ENCODE measurements around the gene UBE2R2. TPM values are rescaled to one million over a fixed set of nuclear protein-coding genes. Genes with fewer than 3 reads are reported as not detected.

Gene UBE2R2
- polyA plus RNA-seq, 1 experiment, result 18.3 TPM

DNA sequence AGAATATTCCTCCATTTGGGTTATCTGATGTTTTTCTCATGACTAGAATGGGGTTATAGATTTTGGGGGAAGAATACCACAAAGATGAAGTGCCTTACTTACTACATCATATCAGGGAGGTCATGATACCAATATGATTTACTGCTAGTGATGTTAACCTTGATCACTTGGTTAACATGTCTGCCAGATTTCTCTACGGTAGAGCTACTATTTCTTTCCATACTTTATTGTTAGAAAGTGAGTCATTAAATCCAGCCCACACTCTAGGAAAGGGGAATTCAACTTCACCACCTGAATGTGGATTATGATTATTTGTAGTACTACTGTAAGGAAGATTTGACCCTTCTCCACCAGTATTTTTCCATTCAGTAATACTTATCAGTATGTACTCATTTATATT, 64.7 kb downstream of the UBE2R2 start:
- H3K36me3 ChIP-seq (ENCODE audit: control insufficient read depth, insufficient read depth, low read length), result no peaks in the 10 kb centered on the region
- TF ChIP-seq, protein P1, sequence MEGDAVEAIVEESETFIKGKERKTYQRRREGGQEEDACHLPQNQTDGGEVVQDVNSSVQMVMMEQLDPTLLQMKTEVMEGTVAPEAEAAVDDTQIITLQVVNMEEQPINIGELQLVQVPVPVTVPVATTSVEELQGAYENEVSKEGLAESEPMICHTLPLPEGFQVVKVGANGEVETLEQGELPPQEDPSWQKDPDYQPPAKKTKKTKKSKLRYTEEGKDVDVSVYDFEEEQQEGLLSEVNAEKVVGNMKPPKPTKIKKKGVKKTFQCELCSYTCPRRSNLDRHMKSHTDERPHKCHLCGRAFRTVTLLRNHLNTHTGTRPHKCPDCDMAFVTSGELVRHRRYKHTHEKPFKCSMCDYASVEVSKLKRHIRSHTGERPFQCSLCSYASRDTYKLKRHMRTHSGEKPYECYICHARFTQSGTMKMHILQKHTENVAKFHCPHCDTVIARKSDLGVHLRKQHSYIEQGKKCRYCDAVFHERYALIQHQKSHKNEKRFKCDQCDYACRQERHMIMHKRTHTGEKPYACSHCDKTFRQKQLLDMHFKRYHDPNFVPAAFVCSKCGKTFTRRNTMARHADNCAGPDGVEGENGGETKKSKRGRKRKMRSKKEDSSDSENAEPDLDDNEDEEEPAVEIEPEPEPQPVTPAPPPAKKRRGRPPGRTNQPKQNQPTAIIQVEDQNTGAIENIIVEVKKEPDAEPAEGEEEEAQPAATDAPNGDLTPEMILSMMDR (IDR thresholded peaks at IDR 0.05; ENCODE audit: insufficient read depth, low read depth, low read length), result no peak
- ChIA-PET POLR2A (no interaction called here), CTCF (interaction anchor here (0.6 to 3.1 kb wide), 2 partner anchors 68 to 533 kb away, joined by 3 to 9 read pairs; no protein-coding TSS in a partner anchor)
- H3K27me3 ChIP-seq (ENCODE audit: control insufficient read depth, insufficient read depth, low read length), result no peaks in the 10 kb centered on the region
- DNase-seq (ENCODE audit: low read depth), result no peak
- no peak overlapping the region for H3K4me3 ChIP-seq (ENCODE audit: low read depth, low read length)

DNA sequence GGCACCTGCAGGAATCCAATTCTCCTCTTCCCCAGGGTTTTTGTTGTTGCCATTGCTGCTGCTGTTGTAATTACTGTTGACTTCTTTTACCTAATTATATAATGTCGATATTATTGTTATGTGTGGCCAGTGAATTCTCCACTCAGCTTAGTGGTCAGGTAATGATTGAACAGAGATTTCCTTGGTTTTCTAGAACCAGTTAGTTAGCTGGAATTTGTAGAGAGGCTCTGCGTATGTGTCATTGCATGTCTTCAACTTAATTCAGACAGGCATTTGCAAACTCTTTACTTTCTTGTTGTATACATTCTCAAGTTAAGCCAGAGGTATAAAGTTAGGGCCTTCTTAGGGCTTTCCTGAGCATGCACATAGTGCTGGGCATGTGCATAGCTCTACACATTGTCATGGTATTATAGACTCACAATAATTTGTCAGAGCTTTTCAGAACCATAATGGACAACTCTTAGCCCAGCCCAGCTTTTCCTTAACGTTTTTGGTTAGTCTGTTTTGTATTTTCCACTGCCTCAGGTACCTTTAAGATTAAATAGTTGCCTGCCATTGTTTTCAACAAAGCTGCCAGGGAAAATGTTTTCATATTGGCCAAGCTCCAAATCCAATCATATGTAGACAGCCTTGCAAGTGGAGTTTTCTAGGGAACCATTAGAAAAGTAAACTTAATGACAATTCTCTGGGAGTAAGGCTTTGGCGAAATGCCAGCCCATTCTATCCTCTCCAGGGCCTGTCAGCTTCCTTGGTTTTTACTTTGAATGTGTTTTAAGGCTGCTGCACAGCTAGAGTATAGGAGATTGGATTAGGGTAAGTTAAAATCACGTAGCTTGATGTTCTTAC, 68.1 kb downstream of the UBE2R2 start:
- Histone ChIP-seq H3K27me3 (ENCODE audit: control insufficient read depth, insufficient read depth, low read length) (no peaks in the 10 kb centered on the region), H3K4me3 (ENCODE audit: low read depth, low read length) (no peak overlapping the region), H3K36me3 (ENCODE audit: control insufficient read depth, insufficient read depth, low read length) (no peaks in the 10 kb centered on the region; the same call in 1 of the 2 replicates)
- TF ChIP-seq, protein P1 (IDR thresholded peaks at IDR 0.05; ENCODE audit: insufficient read depth, low read depth, low read length), result no peak
- ChIA-PET CTCF (interaction anchor here (1.2 kb wide), 1 partner anchor 26 kb away, joined by 3 read pairs; no protein-coding TSS in a partner anchor), POLR2A (interaction anchor here (0.5 kb wide), 1 partner anchor 45 kb away, joined by 5 read pairs; no protein-coding TSS in a partner anchor)
- no peak for DNase-seq (ENCODE audit: low read depth)

DNA sequence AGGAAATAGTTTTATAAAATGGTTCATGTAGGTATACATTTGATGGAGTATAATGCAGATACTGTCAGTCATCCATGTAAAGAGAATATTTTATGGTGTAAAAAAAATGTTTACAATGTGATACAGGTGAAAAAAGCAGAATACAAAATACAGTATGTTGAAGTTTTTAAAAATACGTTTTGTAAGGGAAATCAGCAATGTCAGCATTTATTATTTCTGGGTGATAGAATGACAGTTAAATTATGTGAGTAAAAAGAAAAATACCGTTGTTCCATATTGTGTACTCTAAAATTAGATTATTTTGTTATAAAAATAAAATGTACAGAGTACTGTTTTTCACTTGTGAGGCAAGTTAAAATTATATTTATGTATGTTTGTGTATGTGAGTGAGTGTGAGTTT, 69.0 kb downstream of the UBE2R2 start:
- no peak for DNase-seq (ENCODE audit: low read depth)
- no peaks in the 10 kb centered on the region for H3K27me3 ChIP-seq (ENCODE audit: control insufficient read depth, insufficient read depth, low read length)
- ChIA-PET POLR2A (no interaction called here), CTCF (no interaction called here)
- TF ChIP-seq, protein P1 (IDR thresholded peaks at IDR 0.05; ENCODE audit: insufficient read depth, low read depth, low read length), result no peak
- H3K4me3 ChIP-seq (ENCODE audit: low read depth, low read length), result no peak overlapping the region
- no peaks in the 10 kb centered on the region; the same call in 1 of the 2 replicates for H3K36me3 ChIP-seq (ENCODE audit: control insufficient read depth, insufficient read depth, low read length)

DNA sequence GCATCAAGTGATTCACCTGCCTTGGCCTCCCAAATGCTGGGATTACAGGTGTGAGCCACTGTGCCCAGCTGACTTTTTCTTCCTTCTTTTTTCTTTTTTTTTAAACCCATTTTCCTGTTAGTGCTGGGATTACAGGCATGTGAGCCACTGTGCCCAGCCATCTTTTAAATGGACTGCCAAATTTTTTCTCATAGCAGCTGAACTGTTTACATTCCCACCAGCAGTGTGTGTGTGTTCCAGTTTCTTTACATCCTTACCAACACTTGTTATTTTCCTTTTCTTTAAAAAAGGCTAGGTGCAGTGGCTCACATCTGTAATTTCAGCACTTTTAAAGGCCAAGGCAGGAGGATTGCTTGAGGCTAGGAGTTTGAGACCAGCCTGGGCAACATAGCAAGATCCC, 76.9 kb downstream of the UBE2R2 start:
- Histone ChIP-seq H3K36me3 (ENCODE audit: control insufficient read depth, insufficient read depth, low read length) (no peaks in the 10 kb centered on the region; the same call in 1 of the 2 replicates), H3K4me3 (ENCODE audit: low read depth, low read length) (no peak overlapping the region), H3K27me3 (ENCODE audit: control insufficient read depth, insufficient read depth, low read length) (no peaks in the 10 kb centered on the region)
- ChIA-PET CTCF (no interaction called here), POLR2A (no interaction called here)
- TF ChIP-seq, protein P1 (IDR thresholded peaks at IDR 0.05; ENCODE audit: insufficient read depth, low read depth, low read length), result no peak
- no peak for DNase-seq (ENCODE audit: low read depth)

DNA sequence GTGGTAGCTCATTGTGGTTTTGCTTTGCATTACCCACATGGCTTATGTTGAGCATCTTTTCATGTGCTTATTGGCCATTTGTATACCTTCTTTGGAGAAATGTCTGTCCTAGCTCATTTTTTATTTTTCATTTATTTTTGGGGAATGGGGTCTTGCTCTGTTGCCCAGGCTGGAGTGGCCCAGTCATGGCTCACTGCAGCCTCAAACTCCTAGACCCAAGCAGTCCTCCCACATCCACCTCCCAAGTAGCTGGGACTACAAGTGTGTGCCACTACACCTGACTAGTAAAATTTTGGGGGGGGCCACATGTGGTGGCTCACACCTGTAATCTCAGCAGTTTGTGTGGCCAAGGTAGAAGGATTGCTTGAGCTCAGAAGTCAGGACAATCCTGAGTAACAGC, 77.4 kb downstream of the UBE2R2 start:
- POLR2A ChIA-PET, result no interaction called here

More for the DNA sequence above, 77.4 kb downstream of the UBE2R2 start:
- H3K4me3 ChIP-seq (ENCODE audit: low read depth, low read length), result no peak overlapping the region
- no peaks in the 10 kb centered on the region; the same call in 1 of the 2 replicates for H3K36me3 ChIP-seq (ENCODE audit: control insufficient read depth, insufficient read depth, low read length)
- TF ChIP-seq, protein P1 (IDR thresholded peaks at IDR 0.05; ENCODE audit: insufficient read depth, low read depth, low read length), result no peak
- DNase-seq (ENCODE audit: low read depth), result no peak
- CTCF ChIA-PET, result no interaction called here
- H3K27me3 ChIP-seq (ENCODE audit: control insufficient read depth, insufficient read depth, low read length), result no peaks in the 10 kb centered on the region
